ENCODE results near the gene CFAP99. TPM values are rescaled to one million over a fixed set of nuclear protein-coding genes. Genes with fewer than 3 reads are reported as not detected.

The CFAP99 gene
- total RNA-seq, 3 donors from 2014 or later, result 0.15 to 2.0 TPM; not detected in 1

DNA sequence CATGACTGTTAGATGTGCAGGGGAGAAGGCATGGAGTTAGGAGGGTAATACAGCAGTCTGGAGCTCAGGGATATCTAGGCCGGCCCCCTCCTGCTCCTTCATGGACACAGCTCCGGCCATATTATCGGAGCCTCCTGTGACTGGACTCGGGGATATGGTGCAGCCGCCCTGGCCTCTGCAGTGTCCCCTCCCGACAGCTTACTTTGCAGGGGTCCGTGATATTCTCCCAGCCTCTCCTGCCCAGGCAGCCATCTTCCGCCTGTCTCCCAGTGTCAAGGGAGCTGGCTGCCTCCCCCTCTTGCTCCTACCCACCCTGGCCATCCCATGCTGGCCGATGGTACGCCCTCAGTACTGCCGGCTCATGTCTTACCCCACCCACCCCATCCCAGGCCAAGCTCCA is 30.3 kb downstream of the CFAP99 start:
- H3K27me3 ChIP-seq, result no peaks in the 10 kb centered on the region
- H3K4me1 ChIP-seq, result no peaks in the 10 kb centered on the region
- H3K9me3 ChIP-seq, result no peaks in the 10 kb centered on the region
- no peak for DNase-seq (ENCODE audit: low spot score in 2 of 2)
- H3K36me3 ChIP-seq, result no peaks in the 10 kb centered on the region
- no peak for TF ChIP-seq POLR2A (IDR thresholded peaks at IDR 0.05)
- no peak for TF ChIP-seq POLR2AphosphoS5 (IDR thresholded peaks at IDR 0.05)
- TF ChIP-seq, protein P1, sequence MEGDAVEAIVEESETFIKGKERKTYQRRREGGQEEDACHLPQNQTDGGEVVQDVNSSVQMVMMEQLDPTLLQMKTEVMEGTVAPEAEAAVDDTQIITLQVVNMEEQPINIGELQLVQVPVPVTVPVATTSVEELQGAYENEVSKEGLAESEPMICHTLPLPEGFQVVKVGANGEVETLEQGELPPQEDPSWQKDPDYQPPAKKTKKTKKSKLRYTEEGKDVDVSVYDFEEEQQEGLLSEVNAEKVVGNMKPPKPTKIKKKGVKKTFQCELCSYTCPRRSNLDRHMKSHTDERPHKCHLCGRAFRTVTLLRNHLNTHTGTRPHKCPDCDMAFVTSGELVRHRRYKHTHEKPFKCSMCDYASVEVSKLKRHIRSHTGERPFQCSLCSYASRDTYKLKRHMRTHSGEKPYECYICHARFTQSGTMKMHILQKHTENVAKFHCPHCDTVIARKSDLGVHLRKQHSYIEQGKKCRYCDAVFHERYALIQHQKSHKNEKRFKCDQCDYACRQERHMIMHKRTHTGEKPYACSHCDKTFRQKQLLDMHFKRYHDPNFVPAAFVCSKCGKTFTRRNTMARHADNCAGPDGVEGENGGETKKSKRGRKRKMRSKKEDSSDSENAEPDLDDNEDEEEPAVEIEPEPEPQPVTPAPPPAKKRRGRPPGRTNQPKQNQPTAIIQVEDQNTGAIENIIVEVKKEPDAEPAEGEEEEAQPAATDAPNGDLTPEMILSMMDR (IDR thresholded peaks at IDR 0.05), result no peak
- intact Hi-C loops (cut with DNase I; ENCODE audit: low total_unique reads), result no loop called here
- no peak overlapping the region for H3K27ac ChIP-seq
- no peak overlapping the region for H3K4me3 ChIP-seq

- H3K4me1 ChIP-seq, result no peaks in the 10 kb centered on the region
- no peak overlapping the region for H3K4me3 ChIP-seq
- intact Hi-C loops (cut with DNase I; ENCODE audit: low total_unique reads), result no loop called here
- TF ChIP-seq POLR2A (IDR thresholded peaks at IDR 0.05), result no peak
- TF ChIP-seq, protein P1 (IDR thresholded peaks at IDR 0.05), result no peak
- no peaks in the 10 kb centered on the region for H3K27me3 ChIP-seq
- H3K27ac ChIP-seq, result no peak overlapping the region
- no peak for DNase-seq (ENCODE audit: low spot score in 2 of 2)
- no peaks in the 10 kb centered on the region for H3K9me3 ChIP-seq
- no peaks in the 10 kb centered on the region for H3K36me3 ChIP-seq
Measured at GRCh38 chr4:2449511-2450392, 31.0 kb downstream of the CFAP99 start.

DNA sequence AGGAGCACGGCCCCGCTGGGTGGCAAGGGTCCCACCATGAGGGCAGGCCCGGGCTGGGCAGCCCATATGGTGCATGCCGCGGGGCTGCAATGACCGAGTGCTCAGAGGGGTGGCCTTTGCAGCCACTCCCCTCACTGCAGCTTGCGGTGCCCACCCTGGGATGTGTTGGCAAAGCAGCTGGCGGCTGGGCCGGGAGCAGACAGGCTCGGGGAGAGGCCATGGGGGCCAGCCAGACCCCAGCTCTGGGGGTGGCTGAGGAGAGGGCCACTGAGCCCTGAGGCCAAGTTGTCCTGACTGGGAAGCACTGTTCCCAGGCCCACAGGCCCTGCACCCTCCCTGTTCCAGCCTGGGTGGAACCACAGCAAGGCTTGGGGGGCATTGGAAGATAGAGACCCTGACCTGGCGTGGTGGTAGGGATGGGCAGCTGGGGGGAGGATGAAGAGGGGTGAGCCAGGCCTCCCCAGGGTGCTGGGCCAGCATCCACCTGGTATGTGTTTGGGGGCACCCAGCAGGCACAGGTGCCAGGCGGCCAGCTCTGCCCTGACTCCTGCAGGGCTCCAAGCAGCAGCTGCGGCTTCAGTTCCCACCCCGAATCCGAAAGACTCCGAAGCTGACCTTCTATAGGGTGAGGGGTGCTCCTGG is 31.8 kb downstream of the CFAP99 start:
- TF ChIP-seq POLR2A (IDR thresholded peaks at IDR 0.05) (no peak), POLR2AphosphoS5 (IDR thresholded peaks at IDR 0.05) (no peak)
- TF ChIP-seq, protein P1 (IDR thresholded peaks at IDR 0.05), result no peak

GRCh38 chr4:2451036-2451520 is 32.3 kb downstream of the CFAP99 start:
- Histone ChIP-seq H3K27ac (no peak overlapping the region), H3K9me3 (no peaks in the 10 kb centered on the region), H3K27me3 (no peaks in the 10 kb centered on the region), H3K4me3 (no peak overlapping the region), H3K36me3 (no peaks in the 10 kb centered on the region), H3K4me1 (no peaks in the 10 kb centered on the region)
- intact Hi-C loops (cut with DNase I; ENCODE audit: low total_unique reads), result no loop called here
- TF ChIP-seq POLR2A (IDR thresholded peaks at IDR 0.05) (no peak), POLR2AphosphoS5 (IDR thresholded peaks at IDR 0.05) (no peak)
- TF ChIP-seq, protein P1 (IDR thresholded peaks at IDR 0.05), result no peak
- no peak for DNase-seq (ENCODE audit: low spot score in 2 of 2)

More for the DNA sequence above, 31.8 kb downstream of the CFAP99 start:
- Histone ChIP-seq H3K36me3 (no peaks in the 10 kb centered on the region), H3K9me3 (no peaks in the 10 kb centered on the region), H3K27me3 (no peaks in the 10 kb centered on the region), H3K4me1 (no peaks in the 10 kb centered on the region), H3K4me3 (no peak overlapping the region), H3K27ac (no peak overlapping the region)
- no peak for DNase-seq (ENCODE audit: low spot score in 2 of 2)
- intact Hi-C loops (cut with DNase I; ENCODE audit: low total_unique reads), result no loop called here

Measured in breast epithelium (tissue), 4 donors.